ENCODE measurements around the gene FBL. TPM values are rescaled to one million over a fixed set of nuclear protein-coding genes. Genes with fewer than 3 reads are reported as not detected.
A peak's percentile ranks its signal among the peaks of the same experiment; 100 is the strongest.

Gene FBL
- total RNA-seq, 1 experiment from 2014 or later = 4,927 TPM

- ChIA-PET CTCF (no interaction called here), POLR2A (interaction anchor here (0.6 kb wide), 2 partner anchors 9 to 25 kb away, joined by 3 to 11 read pairs; no protein-coding TSS in a partner anchor)
- H3K9me3 ChIP-seq (ENCODE audit: control insufficient read depth, insufficient read depth, low read depth, low read length) = no peaks in the 10 kb centered on the region
- DNase-seq (ENCODE audit: low read depth, low spot score) (no peak), ATAC-seq (no peak)
- TF ChIP-seq TCF7L2 (IDR thresholded peaks at IDR 0.05; ENCODE audit: low read depth, low read length) (no peak), POLR2AphosphoS5 (IDR thresholded peaks at IDR 0.05; ENCODE audit: low read depth, low read length) (no peak)
- peak overlapping the region; percentile 76; the same call in 1 of the 2 replicates for H3K27ac ChIP-seq (ENCODE audit: low read length)
- peaks cover 68% of the 10 kb centered on the region for H3K36me3 ChIP-seq (ENCODE audit: control insufficient read depth, insufficient read depth, low read length)
- in situ Hi-C loops (cut with HindIII; ENCODE audit: low pct_unique_long_range_greater_than_20kb, low sequenced_read_pairs) (no loop called here), intact Hi-C loops (cut with micrococcal nuclease; ENCODE audit: unreplicated experiment) (loop anchor here (5.0 kb wide), 1 partner anchor 289 kb away; the partner anchor contains the start of gene EID2)
- no peaks in the 10 kb centered on the region for H3K27me3 ChIP-seq (ENCODE audit: control insufficient read depth, insufficient read depth, low read length)
- no TSS peak for BruUV-seq (replicated peaks)
- peaks cover 28% of the 10 kb centered on the region for H3K4me1 ChIP-seq (ENCODE audit: control insufficient read depth, insufficient read depth, low read length)
- H3K4me3 ChIP-seq (ENCODE audit: low read depth in 2 of 2, low read length in 2 of 2) = no peak overlapping the region
Measured at GRCh38 chr19:39831679-39832078, 14.5 kb downstream of the FBL start.

GRCh38 chr19:39830847-39831246, 15.3 kb downstream of the FBL start:
- CTCF ChIA-PET = interaction anchor here (0.5 kb wide), 1 partner anchor 373 kb away, joined by 6 read pairs; no protein-coding TSS in a partner anchor
- peaks cover 66% of the 10 kb centered on the region for H3K36me3 ChIP-seq (ENCODE audit: control insufficient read depth, insufficient read depth, low read length)
- ATAC-seq = no peak
- intact Hi-C loops (cut with micrococcal nuclease; ENCODE audit: unreplicated experiment) (loop anchor here (5.0 kb wide), 1 partner anchor 289 kb away; the partner anchor contains the start of gene EID2), in situ Hi-C loops (cut with HindIII; ENCODE audit: low pct_unique_long_range_greater_than_20kb, low sequenced_read_pairs) (no loop called here)
- H3K4me1 ChIP-seq (ENCODE audit: control insufficient read depth, insufficient read depth, low read length) = peaks cover 28% of the 10 kb centered on the region
- TF ChIP-seq TCF7L2 (IDR thresholded peaks at IDR 0.05; ENCODE audit: low read depth, low read length) (no peak), CTCF (IDR thresholded peaks at IDR 0.05) (no peak), POLR2AphosphoS5 (IDR thresholded peaks at IDR 0.05; ENCODE audit: low read depth, low read length) (no peak), REST (IDR thresholded peaks at IDR 0.05; ENCODE audit: insufficient read depth in 1 of 2, low read depth in 2 of 2, low read length in 1 of 2) (no peak), SIN3A (IDR thresholded peaks at IDR 0.05; ENCODE audit: borderline replicate concordance, insufficient read depth, low read depth, low read length) (no peak)
- BruUV-seq (replicated peaks) = TSS peak; percentile 38
- no peaks in the 10 kb centered on the region for H3K27me3 ChIP-seq (ENCODE audit: control insufficient read depth, insufficient read depth, low read length)
- H3K9me3 ChIP-seq (ENCODE audit: control insufficient read depth, insufficient read depth, low read depth, low read length) = no peaks in the 10 kb centered on the region
- no peak for DNase-seq (ENCODE audit: low read depth, low spot score)
- H3K4me3 ChIP-seq (ENCODE audit: low read depth in 2 of 2, low read length in 2 of 2) = no peak overlapping the region
- POLR2A ChIA-PET = interaction anchor here (0.5 to 0.6 kb wide), 3 partner anchors 10 to 431 kb away, joined by 3 to 11 read pairs (median 5); no protein-coding TSS in a partner anchor
- no peak overlapping the region for H3K27ac ChIP-seq (ENCODE audit: low read length)

- POLR2A ChIA-PET = interaction anchor here (0.5 to 0.6 kb wide), 4 partner anchors 14 to 432 kb away, joined by 4 to 6 read pairs (median 5); no protein-coding TSS in a partner anchor
- in situ Hi-C loops (cut with HindIII; ENCODE audit: low pct_unique_long_range_greater_than_20kb, low sequenced_read_pairs) = no loop called here
- CTCF ChIA-PET = interaction anchor here (0.6 to 6.6 kb wide), 2 partner anchors 14 to 61 kb away, joined by 3 to 72 read pairs; partner anchors contain the start of gene FBL
Measured at GRCh38 chr19:39830406-39830805, 15.8 kb downstream of the FBL start.

More at GRCh38 chr19:39830406-39830805, 15.8 kb downstream of the FBL start:
- TF ChIP-seq REST (IDR thresholded peaks at IDR 0.05; ENCODE audit: insufficient read depth in 1 of 2, low read depth in 2 of 2, low read length in 1 of 2) (no peak), TCF7L2 (IDR thresholded peaks at IDR 0.05; ENCODE audit: low read depth, low read length) (no peak), CTCF (IDR thresholded peaks at IDR 0.05) (no peak), POLR2AphosphoS5 (IDR thresholded peaks at IDR 0.05; ENCODE audit: low read depth, low read length) (no peak), SIN3A (IDR thresholded peaks at IDR 0.05; ENCODE audit: borderline replicate concordance, insufficient read depth, low read depth, low read length) (no peak)
- H3K27me3 ChIP-seq (ENCODE audit: control insufficient read depth, insufficient read depth, low read length) = no peaks in the 10 kb centered on the region
- ATAC-seq (no peak), DNase-seq (ENCODE audit: low read depth, low spot score) (no peak)
- no peak overlapping the region for H3K4me3 ChIP-seq (ENCODE audit: low read depth in 2 of 2, low read length in 2 of 2)
- H3K36me3 ChIP-seq (ENCODE audit: control insufficient read depth, insufficient read depth, low read length) = peaks cover 64% of the 10 kb centered on the region
- H3K4me1 ChIP-seq (ENCODE audit: control insufficient read depth, insufficient read depth, low read length) = peaks cover 30% of the 10 kb centered on the region
- intact Hi-C loops (cut with micrococcal nuclease; ENCODE audit: unreplicated experiment) = loop anchor here (5.0 kb wide), 1 partner anchor 288 kb away; the partner anchor contains the start of gene EID2
- no peaks in the 10 kb centered on the region for H3K9me3 ChIP-seq (ENCODE audit: control insufficient read depth, insufficient read depth, low read depth, low read length)
- no TSS peak for BruUV-seq (replicated peaks)
- H3K27ac ChIP-seq (ENCODE audit: low read length) = no peak overlapping the region

All from Panc1 (cell line).